GM21717 (cell line): ENCODE results near the gene BCO2.

Source experiments
- ATAC-seq: cut with Tn5 transposase; IDR thresholded peaks from one replicate; pipeline ENCODE4 v1.9.1; 2021; ENCODE audit warnings: mild to moderate bottlenecking, moderate library complexity; ENCODE audit not compliant: unreplicated experiment

The BCO2 gene

GRCh38 chr11:112247201-112247600 lies 71.9 kb downstream of the BCO2 start:
- no peak for ATAC-seq

- no peak for ATAC-seq
Measured at GRCh38 chr11:112248201-112248600, 72.9 kb downstream of the BCO2 start.

GRCh38 chr11:112249871-112250610 lies 74.7 kb downstream of the BCO2 start:
- ATAC-seq = no peak

- ATAC-seq = no peak
Measured at GRCh38 chr11:112253605-112254242, 78.4 kb downstream of the BCO2 start.

- no peak for ATAC-seq
Measured at GRCh38 chr11:112255067-112255720, 79.9 kb downstream of the BCO2 start.

- no peak for ATAC-seq
Measured at GRCh38 chr11:112260490-112260889, 85.2 kb downstream of the BCO2 start, which contains the start of gene PLET1. Gene PLET1, minus strand, starts transcription at chr11:112260860. Its CDS starts 271 bp downstream, at chr11:112260589.

GRCh38 chr11:112265659-112266409 lies 90.5 kb downstream of the BCO2 start:
- no peak for ATAC-seq

- no peak for ATAC-seq
Measured at GRCh38 chr11:112266410-112266778, 91.1 kb downstream of the BCO2 start.

GRCh38 chr11:112267188-112267591 lies 91.9 kb downstream of the BCO2 start:
- ATAC-seq = no peak

GRCh38 chr11:112268406-112268805 lies 93.1 kb downstream of the BCO2 start:
- ATAC-seq = no peak
